ENCODE data around the gene CAMK2D.

The CAMK2D gene

DNA sequence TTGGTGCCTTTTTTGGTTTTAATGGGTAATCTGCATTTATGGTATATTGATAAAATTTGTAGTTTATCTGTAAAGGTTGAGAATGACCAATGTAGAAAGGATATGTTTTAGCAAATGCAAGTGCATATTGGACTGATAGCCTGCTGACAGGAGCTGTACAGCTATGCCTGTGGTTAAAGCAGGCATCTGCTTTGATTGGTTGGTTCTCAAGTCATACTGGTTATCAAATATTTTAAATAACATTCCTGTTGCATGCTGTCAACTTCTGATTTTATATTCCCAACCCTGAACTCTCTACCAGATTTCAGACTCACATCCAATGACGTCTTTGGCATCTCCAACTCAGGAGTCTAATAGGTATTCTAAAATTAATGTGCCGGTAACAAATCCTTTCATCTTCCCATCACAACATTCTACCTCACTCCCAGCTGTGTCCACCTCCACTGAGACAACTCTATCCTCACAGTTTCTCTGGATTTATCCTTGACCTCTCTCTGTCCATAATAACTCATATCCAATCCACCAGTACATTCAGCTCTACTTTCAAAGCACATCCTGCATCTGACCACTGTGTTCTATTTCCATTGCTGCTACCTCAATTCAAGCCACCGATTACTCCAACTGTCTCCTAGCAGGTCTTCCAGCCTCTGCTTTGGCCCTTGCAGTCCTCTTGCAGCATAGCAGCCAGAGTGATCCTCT is 125.7 kb downstream of the CAMK2D start:
- DNase-seq, result no peak

GRCh38 chr4:113634081-113634969 is 127.2 kb downstream of the CAMK2D start:
- no peak for DNase-seq

- no peak for DNase-seq
Measured at GRCh38 chr4:113633467-113633866, 128.1 kb downstream of the CAMK2D start.

DNA sequence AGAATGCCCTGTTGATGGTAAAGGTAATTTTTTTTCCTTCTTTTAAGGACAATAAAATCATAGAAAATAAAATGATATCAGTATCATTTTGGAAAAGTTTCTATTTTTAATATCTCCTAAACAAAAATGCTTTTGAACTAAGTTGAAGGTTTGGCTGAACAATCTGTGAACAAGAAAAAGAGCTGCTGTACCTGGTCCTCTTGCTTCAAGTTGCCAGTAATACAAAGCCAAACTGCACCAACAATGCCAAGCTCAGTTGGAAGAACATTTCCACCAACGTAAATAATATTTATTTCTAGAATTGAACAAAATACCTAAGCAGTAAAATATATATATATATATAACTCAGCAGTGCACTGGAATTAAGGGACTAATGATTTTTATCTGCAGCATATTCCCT is 132.8 kb downstream of the CAMK2D start:
- no peak for DNase-seq

GRCh38 chr4:113627321-113627720 is 134.2 kb downstream of the CAMK2D start:
- DNase-seq, result no peak

DNA sequence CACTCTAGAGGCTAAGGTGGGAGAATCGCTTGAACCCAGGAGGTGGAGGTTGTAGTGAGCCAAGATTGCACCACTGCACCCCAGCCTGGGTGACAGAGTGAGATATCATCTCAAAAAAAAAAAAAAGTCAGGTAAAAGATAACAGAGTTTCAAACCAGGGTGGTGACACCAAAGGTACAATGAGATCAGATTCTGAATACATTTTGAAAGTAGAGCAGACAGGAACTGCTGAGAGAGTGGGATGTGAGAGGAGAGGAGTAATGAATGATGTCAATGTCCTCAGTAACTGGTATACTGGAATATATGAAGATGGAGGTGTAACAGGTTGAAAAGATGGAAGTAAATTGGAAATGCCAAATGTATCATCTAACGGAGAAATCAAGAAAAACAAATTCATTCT is 135.6 kb downstream of the CAMK2D start:
- no peak for DNase-seq

DNA sequence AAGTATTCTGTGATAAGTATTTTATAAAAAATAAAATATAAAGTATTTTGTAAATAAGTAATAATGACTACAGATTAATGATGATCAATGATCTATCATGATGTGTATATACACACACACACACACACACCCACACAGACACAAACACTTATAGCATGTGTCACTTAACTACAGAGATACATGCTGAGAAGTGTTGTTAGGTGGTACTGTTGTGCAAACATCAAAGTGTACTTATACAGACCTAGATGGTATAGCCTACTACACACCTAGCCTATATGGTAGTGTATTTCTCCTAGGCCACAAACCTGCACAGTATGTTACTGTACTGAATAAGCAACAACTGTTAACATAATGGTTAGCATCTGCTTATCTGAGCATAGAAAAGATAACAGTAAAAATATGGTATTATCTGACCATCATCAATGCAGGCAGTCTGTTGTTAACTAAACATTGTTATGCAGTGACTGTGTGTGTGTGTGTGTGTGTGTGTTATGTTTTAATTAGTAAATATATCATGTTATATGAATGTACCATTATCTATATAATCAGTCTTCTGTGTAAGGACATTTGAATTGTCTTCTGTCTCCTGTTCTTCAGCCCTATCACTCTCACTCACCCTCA is 138.2 kb downstream of the CAMK2D start:
- DNase-seq, result no peak

GRCh38 chr4:113621633-113622032 is 139.9 kb downstream of the CAMK2D start:
- DNase-seq, result no peak

DNA sequence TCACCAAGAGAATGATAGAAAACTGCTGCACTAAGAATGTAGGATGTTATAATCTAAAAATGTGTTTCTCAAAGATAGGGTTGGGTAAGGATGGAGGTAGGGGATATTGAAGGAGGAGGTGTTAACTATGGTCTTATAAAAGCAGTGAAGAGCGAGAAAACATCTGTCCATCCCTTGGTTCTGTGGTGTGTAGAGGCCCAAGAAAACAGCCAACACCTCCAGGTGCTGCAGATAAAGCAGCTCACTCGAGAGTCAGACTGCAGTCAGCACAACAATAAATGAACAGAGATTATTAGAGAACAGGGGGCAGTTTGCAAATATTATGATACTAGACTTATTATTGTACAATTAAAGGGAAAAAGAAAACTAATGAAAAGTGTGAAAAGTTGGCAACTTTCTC is 141.5 kb downstream of the CAMK2D start:
- no peak for DNase-seq

DNA sequence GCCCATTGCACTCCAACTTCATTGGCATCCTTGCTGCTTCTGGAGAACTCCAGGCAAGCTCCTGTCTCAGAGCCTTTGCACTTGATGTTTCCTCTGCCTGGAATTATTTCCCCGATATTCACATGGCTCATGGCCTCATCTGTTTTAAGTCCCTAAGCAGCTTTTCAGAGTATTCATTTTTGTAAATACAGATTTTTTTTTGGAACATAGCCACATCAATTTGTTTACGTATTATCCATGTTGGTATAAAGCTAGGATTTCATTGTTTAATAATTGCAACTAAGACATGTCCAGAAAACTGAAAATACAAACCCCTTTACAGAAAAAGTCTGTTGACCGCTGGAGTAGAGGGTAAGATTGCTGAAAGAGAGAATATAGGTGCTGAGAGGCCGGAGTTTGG is 142.0 kb downstream of the CAMK2D start:
- DNase-seq, result no peak

DNA sequence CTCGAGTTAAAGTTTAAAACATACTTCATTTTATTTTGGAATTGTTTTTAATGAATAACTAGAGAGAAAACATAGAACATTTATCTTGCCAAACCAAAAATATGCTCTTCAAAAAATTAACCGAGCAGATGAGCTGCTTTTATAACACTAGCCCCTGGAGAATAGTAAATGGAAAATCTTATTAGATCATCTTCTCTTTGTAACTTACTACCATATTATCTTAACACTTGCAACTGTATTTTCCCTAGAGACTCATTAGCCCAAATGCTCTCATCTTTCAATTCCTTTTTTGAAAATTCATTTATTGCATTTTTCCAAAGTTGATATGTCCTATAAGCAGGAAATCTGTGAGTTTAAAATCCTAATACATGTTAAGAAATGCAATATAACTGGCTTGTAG is 143.3 kb downstream of the CAMK2D start:
- DNase-seq, result no peak

DNA sequence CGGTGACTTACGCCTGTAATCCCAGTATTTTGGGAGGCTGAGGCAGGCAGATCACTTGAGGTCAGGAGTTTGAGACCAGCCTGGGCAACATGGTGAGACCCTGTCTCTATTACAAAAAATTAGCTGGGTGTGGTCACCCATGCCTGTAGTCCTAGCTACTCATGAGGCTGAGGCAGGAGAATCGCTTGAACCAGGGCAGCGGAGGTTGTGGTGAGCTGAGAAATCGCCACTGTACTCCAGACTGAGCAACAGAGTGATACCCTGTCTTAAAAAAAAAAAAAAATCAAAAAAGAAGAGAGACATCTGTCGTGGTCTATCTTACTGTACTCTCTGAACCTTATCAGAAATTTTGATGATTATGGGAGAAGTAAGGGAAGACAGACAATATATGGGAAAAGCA is 144.3 kb downstream of the CAMK2D start:
- DNase-seq, result no peak

GRCh38 chr4:113616443-113616842 is 145.1 kb downstream of the CAMK2D start:
- no peak for DNase-seq

- DNase-seq, result no peak
Measured at GRCh38 chr4:113614414-113614813, 147.1 kb downstream of the CAMK2D start.

- DNase-seq, result no peak
Measured at GRCh38 chr4:113613503-113613902, 148.0 kb downstream of the CAMK2D start.

- DNase-seq, result no peak
Measured at GRCh38 chr4:113610537-113610936, 151.0 kb downstream of the CAMK2D start.

GRCh38 chr4:113607998-113608397 is 153.5 kb downstream of the CAMK2D start:
- DNase-seq, result no peak

DNA sequence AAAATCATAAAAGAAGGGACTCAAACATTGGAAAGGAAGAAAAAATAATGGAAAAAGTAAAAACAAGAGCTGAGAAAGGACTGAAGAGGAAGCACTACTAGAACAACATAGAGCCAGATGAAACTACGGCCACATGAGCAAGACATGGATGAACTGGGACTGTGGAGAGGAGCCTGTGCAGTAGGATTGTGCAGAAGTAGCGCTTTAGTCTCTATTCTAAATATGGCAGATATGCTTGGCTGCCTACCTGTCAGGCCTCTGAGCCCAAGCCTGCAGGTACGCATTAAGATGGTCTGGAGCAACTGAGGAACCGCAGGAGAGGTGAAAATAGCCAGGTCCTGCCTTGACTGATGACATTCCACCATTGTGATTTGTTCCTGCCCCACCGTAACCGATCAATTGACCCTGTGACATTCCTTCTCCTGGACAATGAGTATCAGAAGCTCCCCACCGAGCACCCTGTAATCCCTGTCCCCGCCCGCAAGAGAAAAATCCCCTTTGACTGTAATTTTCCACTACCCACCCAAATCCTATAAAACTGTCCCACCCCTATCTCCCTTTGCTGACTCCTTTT is 154.3 kb downstream of the CAMK2D start:
- DNase-seq, result no peak

- DNase-seq, result no peak
Measured at GRCh38 chr4:113604955-113605354, 156.6 kb downstream of the CAMK2D start.

- no peak for DNase-seq
Measured at GRCh38 chr4:113603911-113604310, 157.6 kb downstream of the CAMK2D start.

GRCh38 chr4:113602646-113603228 is 158.8 kb downstream of the CAMK2D start:
- DNase-seq, result no peak

DNA sequence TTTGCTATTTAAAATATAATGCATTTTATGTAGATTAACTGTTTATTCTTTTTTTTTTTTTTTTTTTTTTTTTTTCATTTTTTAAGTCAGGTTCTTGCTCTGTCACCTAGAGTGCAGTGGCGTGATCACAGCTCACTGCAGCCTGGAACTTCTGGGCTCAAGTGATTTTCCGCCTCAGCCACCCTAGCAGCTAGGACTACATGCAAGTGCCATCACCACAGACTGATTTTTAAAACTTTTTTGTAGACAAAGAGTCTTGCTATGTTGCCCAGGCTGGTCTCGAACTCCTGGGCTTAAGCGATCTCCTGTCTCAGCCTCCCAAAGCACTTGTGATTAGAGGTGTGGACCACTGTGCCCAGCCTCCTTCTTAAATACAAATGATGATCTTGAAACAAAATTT is 159.9 kb downstream of the CAMK2D start:
- no peak for DNase-seq

- no peak for DNase-seq
Measured at GRCh38 chr4:113596396-113596795, 165.1 kb downstream of the CAMK2D start.
